IPS-NIHi7 (cell line): Measurements from ENCODE around the gene CTSK.
"Not testable (repeated sequence)": the region's sequence is repeated elsewhere in the genome, so short reads cannot be mapped to it uniquely, and the experiment has no call there.

ENCODE experiments used
- DNase-seq: peaks from one replicate; pipeline ENCODE4 v3.0.0; 2012; ENCODE audit warnings: mixed read lengths; ENCODE audit errors: extremely low spot score

CTSK gene

DNA sequence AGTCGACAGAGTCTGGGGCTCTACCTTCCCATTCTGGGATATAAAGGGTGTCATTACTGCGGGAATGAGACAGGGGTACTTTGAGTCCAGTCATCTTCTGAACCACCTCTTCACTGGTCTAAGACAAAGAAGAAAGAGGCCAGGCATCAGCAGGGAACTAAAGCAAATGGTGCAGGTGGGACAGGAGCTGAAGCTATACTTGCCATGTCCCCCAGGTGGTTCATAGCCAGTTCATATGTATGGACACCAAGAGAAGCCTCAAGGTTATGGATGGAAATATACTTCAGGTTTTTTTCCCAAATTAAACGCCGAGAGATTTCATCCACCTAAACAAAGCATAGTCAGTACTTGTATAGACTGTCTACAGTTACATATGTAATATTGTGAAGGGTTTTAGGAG lies 2.2 kb downstream of the CTSK start:
- no peak for DNase-seq

- no peak for DNase-seq
Observed at GRCh38 chr1:150804671-150805070, 3.4 kb downstream of the CTSK start.

DNA sequence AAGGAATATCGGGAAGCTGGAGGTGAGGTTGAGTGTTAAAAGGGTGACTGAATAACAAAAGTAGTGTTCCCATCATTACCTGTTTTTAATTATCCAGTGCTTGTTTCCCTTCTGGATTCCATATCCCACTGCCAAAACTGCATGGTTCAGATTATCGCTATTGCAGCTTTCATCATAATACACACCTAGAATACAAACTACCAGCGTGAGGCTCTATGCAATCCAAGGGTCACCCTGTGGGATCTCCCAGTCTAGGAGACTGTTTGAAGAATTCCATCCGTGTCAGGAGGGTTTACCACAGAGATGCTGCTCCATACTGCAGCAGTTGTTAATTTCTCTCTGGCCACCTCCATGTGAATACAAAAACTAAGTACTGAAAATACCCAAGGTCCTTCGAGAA lies 9.0 kb downstream of the CTSK start:
- no peak for DNase-seq

DNA sequence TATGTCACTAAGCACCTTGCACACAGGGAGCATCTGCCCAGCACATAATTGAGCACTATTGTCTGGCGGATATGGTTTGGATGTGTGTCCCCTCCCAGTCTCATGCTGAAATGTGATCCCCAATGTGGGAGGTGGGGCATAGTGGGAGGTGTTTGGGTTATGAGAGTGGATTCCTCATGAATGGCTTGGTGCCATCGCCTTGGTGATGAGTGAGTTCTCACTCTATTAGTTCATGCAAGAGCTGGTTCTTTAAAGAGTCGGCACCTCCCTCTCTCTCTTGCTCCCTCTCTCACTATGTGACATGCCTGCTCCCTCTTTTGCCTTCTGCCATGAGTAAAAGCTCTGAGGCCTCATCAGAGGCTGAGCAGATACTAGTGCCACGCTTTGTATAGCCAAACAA lies 9.5 kb downstream of the CTSK start:
- no peak for DNase-seq

- DNase-seq = no peak
Observed at GRCh38 chr1:150796374-150796773, 11.7 kb downstream of the CTSK start.

DNA sequence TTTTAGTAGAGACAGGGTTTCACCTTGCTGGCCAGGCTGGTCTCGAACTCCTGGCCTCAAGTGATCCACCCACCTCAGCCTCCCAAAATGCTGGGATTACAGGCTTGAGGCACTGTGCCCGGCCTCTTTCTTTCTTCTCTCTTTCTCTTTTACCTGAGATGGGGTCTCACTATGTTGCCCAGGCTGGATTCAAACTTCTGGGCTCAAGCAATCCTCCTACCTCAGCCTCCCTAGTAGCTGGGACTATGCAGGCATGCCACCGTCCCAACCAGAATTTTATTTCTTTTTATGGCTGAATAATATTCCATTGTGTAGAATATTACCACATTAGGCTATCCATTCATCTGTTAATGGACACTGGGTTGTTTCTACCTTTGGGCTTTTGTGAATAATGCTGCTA lies 14.3 kb downstream of the CTSK start:
- DNase-seq = not testable (repeated sequence)

DNA sequence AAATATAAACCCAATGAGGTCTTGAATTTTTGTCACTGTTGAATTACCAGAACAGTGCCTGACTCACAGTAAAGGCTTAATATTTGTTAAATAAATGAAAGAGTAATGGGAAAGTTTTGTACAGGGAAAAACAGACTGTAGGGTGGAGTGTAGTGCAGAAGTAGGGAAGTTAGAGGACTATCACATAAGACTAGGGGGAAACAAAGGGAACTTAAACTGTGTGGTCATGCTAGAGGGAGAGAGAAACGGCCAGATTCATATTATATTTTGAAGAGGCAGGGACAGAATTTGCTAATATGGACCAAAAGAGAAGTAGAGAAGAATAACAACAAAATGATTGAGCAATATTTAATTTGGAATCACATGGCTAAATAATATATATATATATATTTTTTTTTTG lies 14.8 kb downstream of the CTSK start:
- DNase-seq = no peak

GRCh38 chr1:150791585-150791984 lies 16.5 kb downstream of the CTSK start:
- DNase-seq = no peak

- DNase-seq = no peak
Observed at GRCh38 chr1:150789396-150789795, 18.7 kb downstream of the CTSK start.

DNA sequence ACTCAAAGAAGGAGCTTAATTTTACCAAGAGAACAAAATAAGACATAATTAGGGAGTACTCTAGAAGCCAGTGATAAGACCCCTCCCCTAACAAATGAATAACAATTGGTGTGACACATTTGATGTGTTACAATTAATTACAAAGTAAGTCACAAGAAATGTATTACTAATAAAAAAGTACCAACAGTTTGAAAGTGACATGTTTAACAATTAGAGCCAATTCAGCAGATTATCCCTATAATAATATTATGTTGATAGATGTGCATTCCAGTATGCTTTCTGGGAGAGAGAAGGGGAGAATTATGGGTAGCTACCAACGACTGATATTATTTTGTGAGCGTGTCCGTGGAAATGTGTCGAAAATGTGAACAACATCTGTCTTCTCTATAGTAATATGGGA lies 19.1 kb downstream of the CTSK start:
- DNase-seq = no peak

- DNase-seq = no peak
Observed at GRCh38 chr1:150787455-150787854, 20.6 kb downstream of the CTSK start.

- no peak for DNase-seq
Observed at GRCh38 chr1:150780510-150780909, 27.6 kb downstream of the CTSK start.

- DNase-seq = no peak
Observed at GRCh38 chr1:150778409-150778808, 29.7 kb downstream of the CTSK start.

DNA sequence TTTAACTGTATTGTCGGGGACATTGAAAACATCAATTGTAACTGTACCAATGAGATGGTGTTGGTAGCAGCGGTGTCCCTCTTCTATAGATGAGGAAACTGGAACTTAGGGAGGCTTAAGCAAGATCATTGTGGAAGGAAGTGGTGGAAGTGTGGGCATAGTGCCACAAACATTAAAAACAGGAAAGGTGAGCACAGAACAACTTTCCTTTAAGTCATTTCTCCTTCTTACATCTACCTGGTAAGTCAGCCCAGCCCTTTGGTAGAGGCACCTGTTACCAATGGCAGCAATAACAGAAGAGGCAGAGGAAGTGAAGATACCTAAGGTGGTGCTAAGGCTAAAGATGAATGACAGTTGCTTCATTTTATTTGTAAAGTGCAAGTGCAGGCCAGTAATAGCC lies 30.5 kb downstream of the CTSK start:
- DNase-seq = no peak

- not testable (repeated sequence) for DNase-seq
Observed at GRCh38 chr1:150775931-150776505, 32.0 kb downstream of the CTSK start.

- no peak for DNase-seq
Observed at GRCh38 chr1:150775276-150775675, 32.8 kb downstream of the CTSK start.

DNA sequence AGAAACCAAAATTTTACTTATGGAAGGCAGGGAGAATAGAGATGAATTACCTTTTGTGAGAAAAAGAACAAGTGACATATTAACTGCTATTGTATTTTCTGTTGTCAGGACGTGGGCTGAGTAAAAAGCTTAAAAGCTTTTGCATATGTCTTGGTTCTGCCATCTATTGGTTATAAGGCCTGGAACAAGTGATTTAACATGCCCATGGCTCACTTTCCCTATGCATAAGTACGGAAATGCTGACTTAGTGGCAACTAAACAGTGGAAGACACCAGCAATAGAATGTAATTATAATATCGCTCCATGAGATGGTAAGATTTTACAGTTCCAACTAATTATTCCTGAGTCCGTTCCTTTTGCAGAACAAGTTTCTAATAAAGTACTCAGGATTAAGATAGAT lies 35.7 kb downstream of the CTSK start:
- DNase-seq = no peak

- not testable (repeated sequence) for DNase-seq
Observed at GRCh38 chr1:150767704-150768103, 40.4 kb downstream of the CTSK start.

DNA sequence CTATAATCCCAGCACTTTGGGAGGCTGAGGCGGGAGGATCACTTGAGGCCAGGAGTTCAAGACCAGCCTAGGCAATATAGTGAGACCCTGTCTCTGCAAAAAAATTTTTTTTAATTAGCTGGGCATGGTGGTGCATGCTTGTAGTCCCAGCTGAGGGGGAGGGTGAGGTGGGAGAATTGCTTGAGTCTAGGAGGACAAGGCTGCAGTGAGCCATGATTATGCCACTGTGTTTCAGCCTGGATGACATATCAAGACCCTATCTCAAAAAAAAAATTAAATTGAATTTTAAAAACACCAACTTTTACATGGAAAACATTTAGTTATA lies 42.1 kb downstream of the CTSK start:
- DNase-seq = not testable (repeated sequence)

DNA sequence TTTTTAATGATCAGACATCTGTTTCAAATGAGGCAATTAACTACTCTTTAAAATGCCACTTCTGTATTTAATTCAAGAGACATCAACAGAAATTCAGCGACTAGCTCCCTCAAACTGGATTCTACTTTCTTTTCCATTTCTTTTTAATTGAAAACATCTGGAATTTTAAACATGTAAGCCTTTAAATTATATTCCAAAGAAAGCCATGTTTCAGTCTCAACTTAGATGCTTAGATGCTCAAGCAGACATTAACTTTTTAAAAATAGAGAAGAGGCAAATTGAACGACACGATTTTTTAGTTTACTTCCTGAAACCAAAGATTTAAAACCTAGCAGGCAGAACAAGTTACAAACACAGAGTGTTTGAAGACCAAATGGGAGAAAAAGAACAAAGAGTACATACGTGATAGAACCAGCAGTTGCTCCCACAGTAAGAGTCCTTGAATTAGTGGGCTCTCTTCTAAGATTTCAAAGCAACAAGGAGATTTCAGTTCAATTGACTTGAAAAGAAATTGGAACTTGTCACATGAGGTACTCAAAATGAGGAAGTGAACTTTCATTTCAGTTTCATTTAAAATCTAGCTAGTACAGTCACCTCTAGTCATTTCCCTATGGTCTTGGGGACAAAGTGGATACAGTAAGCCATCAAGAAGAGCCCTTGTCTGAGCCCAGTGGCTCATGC lies 42.6 kb downstream of the CTSK start, which contains the start of gene CTSS:
TSS of gene CTSS (minus strand) at position 483 of the 681 bp plus-strand sequence. CDS start 1,015 bp downstream, outside the sequence.
- no peak for DNase-seq

GRCh38 chr1:150764617-150765101 lies 43.4 kb downstream of the CTSK start:
- DNase-seq = no peak

DNA sequence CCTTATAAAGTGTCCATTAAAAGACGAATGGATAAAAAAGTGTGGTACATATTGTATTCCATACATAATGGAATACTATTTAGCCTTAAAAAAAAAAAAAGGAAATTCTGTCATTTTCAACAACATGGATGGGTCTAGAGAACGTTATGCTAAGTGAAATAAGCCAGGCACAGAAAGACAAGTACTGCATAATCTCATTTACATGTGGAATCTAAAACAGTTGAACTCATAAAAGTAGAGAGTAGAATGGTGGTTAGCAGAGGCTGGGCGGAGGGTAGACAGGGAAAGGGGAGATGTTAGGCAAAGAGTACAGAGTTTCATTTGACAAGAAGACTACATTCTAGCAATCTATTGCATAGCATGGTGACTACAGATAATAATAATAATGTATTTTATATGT lies 45.0 kb downstream of the CTSK start:
- no peak for DNase-seq

DNA sequence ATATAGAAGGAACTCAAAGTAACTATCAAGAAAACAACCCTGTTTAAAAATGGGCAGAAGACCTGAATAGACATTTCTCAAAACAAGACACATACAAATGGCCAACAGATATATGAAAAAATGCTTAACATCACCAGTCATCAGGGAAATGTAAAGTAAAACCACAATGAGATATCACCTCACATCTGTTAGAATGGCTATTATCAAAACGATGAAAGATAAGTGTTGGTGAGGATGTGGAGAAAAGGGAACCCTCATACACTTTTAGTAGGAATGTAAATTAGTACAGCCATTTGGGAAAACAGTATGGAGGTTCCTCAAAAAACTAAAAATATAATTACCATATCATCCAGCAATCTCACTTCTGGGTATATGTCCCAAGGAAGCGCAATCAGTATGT lies 45.5 kb downstream of the CTSK start:
- no peak for DNase-seq

GRCh38 chr1:150761801-150762200 lies 46.3 kb downstream of the CTSK start:
- DNase-seq = no peak
